BE2C (cell line): ENCODE results near the gene NLRC3.

Experiments
- DNase-seq: peaks from one replicate; pipeline ENCODE4 v3.0.0-alpha.2; 2020
- H3K27me3 ChIP-seq: fragments of 250-450 bp; sonication (Bioruptor Pico); 2 replicates; pipeline ENCODE4 v1.5.1; 2020; ENCODE audit warnings: mild to moderate bottlenecking
- H3K36me3 ChIP-seq: fragments of 250-450 bp; sonication (Bioruptor Pico); 2 replicates; pipeline ENCODE4 v1.5.1; 2020; ENCODE audit warnings: mild to moderate bottlenecking
- H3K4me1 ChIP-seq: fragments of 250-450 bp; sonication (Bioruptor Pico); 2 replicates; pipeline ENCODE4 v1.5.1; 2020
- H3K4me3 ChIP-seq: 2 replicates; pipeline ENCODE4 v1.5.1; 2011; ENCODE audit warnings: low read depth, low read length
- H3K9me3 ChIP-seq: fragments of 250-450 bp; sonication (Bioruptor Pico); 2 replicates; pipeline ENCODE4 v1.5.1; 2020
- CTCF ChIP-seq: IDR thresholded peaks from 2 replicates; pipeline ENCODE4 v1.5.1; 2012; ENCODE audit warnings: mild to moderate bottlenecking, low read depth, low read length

Gene NLRC3

GRCh38 chr16:3570420-3571062 lies 6.7 kb downstream of the NLRC3 start:
- Histone ChIP-seq H3K9me3 (no peaks in the 10 kb centered on the region), H3K4me3 (no peak overlapping the region), H3K36me3 (no peaks in the 10 kb centered on the region), H3K4me1 (no peaks in the 10 kb centered on the region), H3K27me3 (no peaks in the 10 kb centered on the region)
- DNase-seq, result no peak
- no peak for TF ChIP-seq CTCF

DNA sequence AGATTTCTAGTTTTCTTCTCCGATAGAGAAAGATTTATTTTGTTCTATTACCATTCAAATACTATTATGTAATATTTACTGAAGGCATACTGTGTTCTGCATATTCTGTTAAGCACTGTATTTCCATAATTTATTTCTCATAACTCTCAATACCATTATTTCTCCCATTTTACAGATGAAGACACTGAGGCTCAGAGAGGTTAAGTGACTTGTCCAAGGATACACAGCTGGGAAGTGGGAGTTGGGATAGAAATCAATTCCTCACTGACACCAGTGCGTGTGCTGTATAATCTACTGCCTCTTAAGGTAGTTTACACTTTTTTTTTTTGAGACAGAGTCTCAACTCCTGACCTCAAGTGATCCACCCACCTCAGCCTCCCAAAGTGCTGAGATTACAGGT lies 7.4 kb downstream of the NLRC3 start:
- no peaks in the 10 kb centered on the region for H3K4me1 ChIP-seq
- DNase-seq, result no peak
- no peak overlapping the region for H3K4me3 ChIP-seq
- H3K36me3 ChIP-seq, result no peaks in the 10 kb centered on the region
- no peaks in the 10 kb centered on the region for H3K9me3 ChIP-seq
- TF ChIP-seq CTCF, result no peak
- no peaks in the 10 kb centered on the region for H3K27me3 ChIP-seq

GRCh38 chr16:3566990-3567389 lies 10.2 kb downstream of the NLRC3 start:
- no peak for TF ChIP-seq CTCF
- no peak overlapping the region for H3K4me3 ChIP-seq
- H3K36me3 ChIP-seq, result no peaks in the 10 kb centered on the region
- no peak for DNase-seq
- no peaks in the 10 kb centered on the region for H3K4me1 ChIP-seq
- no peaks in the 10 kb centered on the region for H3K27me3 ChIP-seq
- no peaks in the 10 kb centered on the region for H3K9me3 ChIP-seq

GRCh38 chr16:3564889-3565141 lies 12.4 kb downstream of the NLRC3 start:
- Histone ChIP-seq H3K4me3 (no peak overlapping the region), H3K4me1 (no peaks in the 10 kb centered on the region), H3K36me3 (no peaks in the 10 kb centered on the region), H3K27me3 (no peaks in the 10 kb centered on the region), H3K9me3 (no peaks in the 10 kb centered on the region)
- no peak for DNase-seq
- TF ChIP-seq CTCF, result no peak

GRCh38 chr16:3564130-3564888 lies 12.9 kb downstream of the NLRC3 start:
- Histone ChIP-seq H3K27me3 (no peaks in the 10 kb centered on the region), H3K36me3 (no peaks in the 10 kb centered on the region), H3K4me3 (no peak overlapping the region), H3K9me3 (no peaks in the 10 kb centered on the region), H3K4me1 (no peaks in the 10 kb centered on the region)
- no peak for TF ChIP-seq CTCF
- no peak for DNase-seq

- H3K4me1 ChIP-seq, result no peaks in the 10 kb centered on the region
- no peak for TF ChIP-seq CTCF
- DNase-seq, result no peak
- no peak overlapping the region for H3K4me3 ChIP-seq
- no peaks in the 10 kb centered on the region for H3K9me3 ChIP-seq
- no peaks in the 10 kb centered on the region; the same call in 1 of the 2 replicates for H3K27me3 ChIP-seq
- no peaks in the 10 kb centered on the region for H3K36me3 ChIP-seq
Measured at GRCh38 chr16:3562914-3563480, 14.2 kb downstream of the NLRC3 start.
